ENCODE results near the gene TEK. TPM values are rescaled to one million over a fixed set of nuclear protein-coding genes. Genes with fewer than 3 reads are reported as not detected.

TEK gene
- total RNA-seq, 1 donor from 2014 or later = 1.0 TPM

GRCh38 chr9:27124151-27124550, 15.1 kb downstream of the TEK start:
- Mint-ChIP-seq H3K4me1 (ENCODE audit: low read depth, unreplicated experiment) (peaks cover 3% of the 10 kb centered on the region), H3K36me3 (ENCODE audit: unreplicated experiment) (no peaks in the 10 kb centered on the region), H3K27ac (ENCODE audit: unreplicated experiment) (peak overlapping the region; percentile 34), H3K27me3 (ENCODE audit: unreplicated experiment) (peaks cover 3% of the 10 kb centered on the region), H3K4me3 (ENCODE audit: unreplicated experiment) (no peak overlapping the region), H3K9me3 (ENCODE audit: unreplicated experiment) (no peaks in the 10 kb centered on the region)
- no peak for TF ChIP-seq CTCF (IDR thresholded peaks at IDR 0.05; ENCODE audit: partially characterized antibody, unreplicated experiment)
- no peak for DNase-seq

GRCh38 chr9:27125030-27125429, 16.0 kb downstream of the TEK start:
- peak; percentile 17 for DNase-seq
- no peak for TF ChIP-seq CTCF (IDR thresholded peaks at IDR 0.05; ENCODE audit: partially characterized antibody, unreplicated experiment)
- H3K9me3 Mint-ChIP-seq (ENCODE audit: unreplicated experiment) = no peaks in the 10 kb centered on the region
- H3K4me1 Mint-ChIP-seq (ENCODE audit: low read depth, unreplicated experiment) = peaks cover 3% of the 10 kb centered on the region
- H3K36me3 Mint-ChIP-seq (ENCODE audit: unreplicated experiment) = no peaks in the 10 kb centered on the region
- H3K27me3 Mint-ChIP-seq (ENCODE audit: unreplicated experiment) = peaks cover 3% of the 10 kb centered on the region
- H3K27ac Mint-ChIP-seq (ENCODE audit: unreplicated experiment) = no peak overlapping the region
- H3K4me3 Mint-ChIP-seq (ENCODE audit: unreplicated experiment) = no peak overlapping the region

GRCh38 chr9:27125936-27126335, 16.9 kb downstream of the TEK start:
- no peaks in the 10 kb centered on the region for H3K36me3 Mint-ChIP-seq (ENCODE audit: unreplicated experiment)
- no peak for DNase-seq
- H3K27ac Mint-ChIP-seq (ENCODE audit: unreplicated experiment) = no peak overlapping the region
- H3K9me3 Mint-ChIP-seq (ENCODE audit: unreplicated experiment) = no peaks in the 10 kb centered on the region
- H3K4me1 Mint-ChIP-seq (ENCODE audit: low read depth, unreplicated experiment) = peaks cover 3% of the 10 kb centered on the region
- TF ChIP-seq CTCF (IDR thresholded peaks at IDR 0.05; ENCODE audit: partially characterized antibody, unreplicated experiment) = no peak
- no peak overlapping the region for H3K4me3 Mint-ChIP-seq (ENCODE audit: unreplicated experiment)
- H3K27me3 Mint-ChIP-seq (ENCODE audit: unreplicated experiment) = peaks cover 3% of the 10 kb centered on the region

- no peak for DNase-seq
- peaks cover 3% of the 10 kb centered on the region for H3K27me3 Mint-ChIP-seq (ENCODE audit: unreplicated experiment)
- H3K4me1 Mint-ChIP-seq (ENCODE audit: low read depth, unreplicated experiment) = peaks cover 3% of the 10 kb centered on the region
- no peak overlapping the region for H3K4me3 Mint-ChIP-seq (ENCODE audit: unreplicated experiment)
- no peaks in the 10 kb centered on the region for H3K9me3 Mint-ChIP-seq (ENCODE audit: unreplicated experiment)
- no peak for TF ChIP-seq CTCF (IDR thresholded peaks at IDR 0.05; ENCODE audit: partially characterized antibody, unreplicated experiment)
- H3K27ac Mint-ChIP-seq (ENCODE audit: unreplicated experiment) = no peak overlapping the region
- no peaks in the 10 kb centered on the region for H3K36me3 Mint-ChIP-seq (ENCODE audit: unreplicated experiment)
These were observed 17.6 kb downstream of the TEK start for GRCh38 chr9:27126670-27127069.

GRCh38 chr9:27129221-27129620, 20.2 kb downstream of the TEK start:
- DNase-seq = no peak
- no peak for TF ChIP-seq CTCF (IDR thresholded peaks at IDR 0.05; ENCODE audit: partially characterized antibody, unreplicated experiment)
- Mint-ChIP-seq H3K4me1 (ENCODE audit: low read depth, unreplicated experiment) (peaks cover 3% of the 10 kb centered on the region), H3K9me3 (ENCODE audit: unreplicated experiment) (no peaks in the 10 kb centered on the region), H3K4me3 (ENCODE audit: unreplicated experiment) (no peak overlapping the region), H3K36me3 (ENCODE audit: unreplicated experiment) (no peaks in the 10 kb centered on the region), H3K27me3 (ENCODE audit: unreplicated experiment) (peaks cover 1% of the 10 kb centered on the region), H3K27ac (ENCODE audit: unreplicated experiment) (no peak overlapping the region)
